ENCODE results near the gene ARGFX. TPM values are rescaled to one million over a fixed set of nuclear protein-coding genes. Genes with fewer than 3 reads are reported as not detected.

ARGFX gene
- total RNA-seq (2021; fragmentation: NEBNext Ultra II Directional; extraction: Animal tissue kit (Norgen Biotek cat#: 25700)) = not detected in 2 replicates
- not detected in 2 replicates for polyA plus RNA-seq (2011; rRNA removed)
- not detected for polyA plus RNA-seq (2011; cell fraction: cytosol; rRNA removed)
- not detected for polyA plus RNA-seq (2011; cell fraction: nucleus; rRNA removed)
- polyA plus RNA-seq (2012, experiment 1 of 2) = not detected in 4 replicates
- polyA plus RNA-seq (2012, experiment 2 of 2) = not detected
- not detected for polyA plus RNA-seq (2013, experiment 1 of 2)
- not detected for polyA plus RNA-seq (2013, experiment 2 of 2)
- polyA minus RNA-seq (2011; rRNA and poly(A)+ RNA removed) = 0.25 TPM in 1 of 2 replicates, not detected in the other
- polyA minus RNA-seq (2011; cell fraction: cytosol; rRNA and poly(A)+ RNA removed) = not detected
- not detected for polyA minus RNA-seq (2011; cell fraction: nucleus; rRNA and poly(A)+ RNA removed)
- long read RNA-seq, experiment 1 = 0 reads
- long read RNA-seq, experiment 2 = 0 reads

DNA sequence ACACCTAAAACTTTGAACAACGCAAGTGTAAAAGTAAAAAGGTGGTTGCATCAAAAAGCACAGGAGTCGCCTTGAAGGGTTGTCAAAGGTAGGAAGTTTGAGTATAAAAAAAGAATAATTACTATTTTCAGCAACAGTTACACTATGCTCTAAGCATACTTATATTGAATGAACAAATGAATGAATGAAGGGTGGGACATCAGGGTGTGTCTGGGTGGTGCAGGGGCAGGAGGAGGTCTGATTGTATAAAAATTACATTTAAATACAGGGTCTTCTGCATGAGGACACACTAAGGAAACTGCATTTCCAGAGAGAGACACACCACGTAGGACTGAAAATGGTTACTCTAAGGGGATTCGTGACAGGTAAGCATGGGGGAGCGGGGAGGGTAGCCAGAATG lies at the start of gene ARGFX:
TSS of gene ARGFX (plus strand) at position 301 of the 400 bp plus-strand sequence. CDS start 2,765 bp downstream, outside the sequence.
- Histone ChIP-seq H4K91ac (replicated peaks; ENCODE audit: insufficient read length, low read length) (no peak within 1 kb of the TSS), H2BK120ac (replicated peaks; ENCODE audit: low read depth, low read length) (no peak within 1 kb of the TSS), H2BK15ac (ENCODE audit: low read length) (no peak within 1 kb of the TSS), H3K4ac (replicated peaks; ENCODE audit: insufficient read length, low read depth, low read length) (no peak within 1 kb of the TSS), H3K23me2 (ENCODE audit: low read depth, low read length) (no peaks in the 10 kb centered on the region), H3K36me3 (ENCODE audit: control insufficient read depth in 2 of 4, insufficient read depth in 4 of 4, low read length in 3 of 4) (no peaks in the 10 kb centered on the region), H3K9me3 (ENCODE audit: insufficient read depth in 2 of 2, low read depth in 1 of 2, low read length in 1 of 2) (no peaks in the 10 kb centered on the region), H3K56ac (replicated peaks; ENCODE audit: insufficient read length, low read depth, low read length) (no peak within 1 kb of the TSS), H3K79me1 (ENCODE audit: low read depth, low read length) (no peaks in the 10 kb centered on the region), H4K5ac (ENCODE audit: insufficient read length, low read depth, low read length) (no peak within 1 kb of the TSS), H3K27ac (ENCODE audit: low read depth, low read length) (no peak within 1 kb of the TSS), H3K79me2 (ENCODE audit: control insufficient read depth in 1 of 2, insufficient read depth in 2 of 2, low read length in 2 of 2) (no peaks in the 10 kb centered on the region), H2BK5ac (ENCODE audit: low read depth, low read length) (no peak within 1 kb of the TSS), H4K20me1 (replicated peaks in 1 of 2; ENCODE audit: control insufficient read depth in 1 of 2, insufficient read depth in 2 of 2, low read length in 2 of 2) (no peaks in the 10 kb centered on the region), H4K8ac (ENCODE audit: extremely low read depth, insufficient read depth, low read length) (no peak within 1 kb of the TSS), H2BK12ac (ENCODE audit: low read depth, low read length) (no peak within 1 kb of the TSS), H3K14ac (ENCODE audit: insufficient read length) (no peak within 1 kb of the TSS), H2AFZ (ENCODE audit: low read length) (0 out of 2 replicates have a peak within 1 kb of the TSS, but pooled peaks have one; percentile 10), H3K18ac (ENCODE audit: extremely low read depth, low read length) (no peak within 1 kb of the TSS), H3K27me3 (replicated peaks in 1 of 4; ENCODE audit: control insufficient read depth in 3 of 4, extremely low read depth in 1 of 4, insufficient read depth in 3 of 4, low read length in 3 of 4) (no peaks in the 10 kb centered on the region), H2BK20ac (ENCODE audit: low read length) (no peak within 1 kb of the TSS), H3K4me2 (ENCODE audit: insufficient read depth in 1 of 2, low read depth in 2 of 2, low read length in 2 of 2) (no peak within 1 kb of the TSS), H3K9ac (replicated peaks in 1 of 4; ENCODE audit: extremely low read depth in 1 of 4, low read depth in 3 of 4, low read length in 3 of 4) (no peak within 1 kb of the TSS), H2AK5ac (ENCODE audit: low read depth, low read length) (no peak within 1 kb of the TSS), H3K4me1 (replicated peaks in 1 of 4; ENCODE audit: control insufficient read depth in 3 of 4, insufficient read depth in 4 of 4, low read length in 3 of 4) (peaks cover 0 to 6% (median 1%) of the 10 kb centered on the region in 4 experiments; a peak in 3 of 7 replicates), H3K4me3 (ENCODE audit: extremely low read depth in 1 of 4, insufficient read depth in 2 of 4, low read depth in 3 of 4, low read length in 4 of 4) (no peak within 1 kb of the TSS), H3K23ac (ENCODE audit: insufficient read length) (no peak within 1 kb of the TSS)
- ChIA-PET CTCF (ENCODE audit: partially characterized antibody) (interaction anchor here (1.0 kb wide), 1 partner anchor 17 kb away, joined by 3 read pairs; no protein-coding TSS in a partner anchor), POLR2A (ENCODE audit: partially characterized antibody) (no interaction called here)
- FAIRE-seq (no peak), DNase-seq (ENCODE audit: low read depth in 1 of 2, low spot score in 2 of 2) (no peak)
- 90% methylated on average over 5 of the region's 5 CpGs; no CpG with 5 or more reads in 1 of the 2 experiments for WGBS, 2 experiments (ENCODE audit: extremely low coverage in 1 of 2, insufficient coverage in 1 of 2, insufficient read length in 1 of 2, insufficient replicate concordance in 2 of 2, low coverage in 1 of 2, low lambda C conversion rate in 2 of 2, missing lambda C conversion rate in 1 of 2)
- no peak for TF ChIP-seq SIRT6 (IDR thresholded peaks at IDR 0.05; ENCODE audit: low read length)

Data from H1 (cell line).